Activated naive CD4-positive, alpha-beta T cell treated with anti-CD3 and anti-CD28 coated beads, Interleukin-2, amount 50 U/mL, for 24 hours (primary cell): ENCODE measurements around the gene CDC42SE1.

ENCODE experiments used
- H3K27ac Mint-ChIP-seq: one replicate; pipeline ENCODE4 v1.8.0; 2021; ENCODE audit warnings: mild to moderate bottlenecking, mixed read lengths
- H3K27me3 Mint-ChIP-seq: one replicate; pipeline ENCODE4 v1.8.0; 2021; ENCODE audit warnings: mixed read lengths
- H3K36me3 Mint-ChIP-seq: one replicate; pipeline ENCODE4 v1.8.0; 2021; ENCODE audit warnings: mixed read lengths
- H3K4me1 Mint-ChIP-seq: one replicate; pipeline ENCODE4 v1.8.0; 2021; ENCODE audit warnings: mixed read lengths
- H3K4me3 Mint-ChIP-seq: one replicate; pipeline ENCODE4 v1.8.0; 2021; ENCODE audit warnings: mild to moderate bottlenecking, mixed read lengths
- H3K9me3 Mint-ChIP-seq: one replicate; pipeline ENCODE4 v1.8.0; 2021; ENCODE audit warnings: mixed read lengths

Gene CDC42SE1

GRCh38 chr1:151036356-151036755 is 23.1 kb downstream of the CDC42SE1 start, which contains the start of gene BNIPL:
Gene BNIPL, plus strand, starts transcription at chr1:151036586. Its CDS starts 140 bp downstream, at chr1:151036726.
- no peaks in the 10 kb centered on the region for H3K27me3 Mint-ChIP-seq
- peaks cover 23% of the 10 kb centered on the region for H3K4me1 Mint-ChIP-seq
- no peak within 1 kb of the TSS for H3K4me3 Mint-ChIP-seq
- no peaks in the 10 kb centered on the region for H3K9me3 Mint-ChIP-seq
- H3K36me3 Mint-ChIP-seq: peaks cover 7% of the 10 kb centered on the region
- H3K27ac Mint-ChIP-seq: peak within 1 kb of the TSS; percentile 43

DNA sequence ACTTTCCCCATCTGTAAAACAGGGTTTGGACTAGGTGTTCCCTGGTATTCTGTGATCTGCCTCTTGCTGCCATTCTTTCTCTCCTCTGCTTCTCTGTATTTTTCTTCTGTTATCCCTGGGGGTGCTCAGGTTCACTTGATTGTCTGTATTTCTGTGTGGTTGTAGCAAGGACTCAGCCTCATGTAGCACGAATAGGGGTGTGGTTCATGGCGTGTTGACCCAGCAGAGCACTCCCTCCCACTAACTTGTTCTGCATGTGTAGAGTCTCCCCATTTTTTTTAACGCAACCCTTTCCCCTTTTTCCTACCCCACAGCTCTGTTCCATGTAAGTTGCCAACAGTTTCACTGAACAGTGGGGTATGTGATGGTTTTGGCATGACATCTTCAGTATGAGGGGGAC is 24.3 kb downstream of the CDC42SE1 start:
- peak overlapping the region; percentile 42 for H3K27ac Mint-ChIP-seq
- H3K36me3 Mint-ChIP-seq: peaks cover 9% of the 10 kb centered on the region
- no peaks in the 10 kb centered on the region for H3K27me3 Mint-ChIP-seq

DNA sequence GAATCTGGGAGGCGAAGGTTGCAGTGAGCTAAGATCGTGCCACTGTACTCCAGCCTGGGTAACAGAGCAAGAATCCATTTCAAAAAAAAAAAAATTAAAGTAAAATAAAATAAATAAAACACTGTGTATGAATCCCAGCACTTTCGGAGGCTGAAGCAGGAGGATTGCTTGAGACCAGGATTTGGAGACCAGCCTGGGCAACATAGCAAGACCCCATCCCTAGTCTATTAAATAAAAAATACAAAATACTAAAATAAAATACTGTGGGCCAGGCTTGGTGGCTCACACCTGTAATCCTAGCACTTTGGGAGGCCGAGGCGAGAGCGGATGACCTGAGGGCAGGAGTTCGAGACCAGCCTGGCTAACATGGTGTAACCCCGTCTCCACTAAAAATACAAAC is 27.3 kb downstream of the CDC42SE1 start:
- Mint-ChIP-seq H3K27me3 (no peaks in the 10 kb centered on the region), H3K4me1 (peaks cover 18% of the 10 kb centered on the region), H3K36me3 (peaks cover 10% of the 10 kb centered on the region), H3K9me3 (no peaks in the 10 kb centered on the region), H3K4me3 (no peak overlapping the region), H3K27ac (no peak overlapping the region)

More for the DNA sequence above, 24.3 kb downstream of the CDC42SE1 start:
- Mint-ChIP-seq H3K4me1 (peaks cover 19% of the 10 kb centered on the region), H3K9me3 (no peaks in the 10 kb centered on the region), H3K4me3 (no peak overlapping the region)

- Mint-ChIP-seq H3K27ac (no peak overlapping the region), H3K4me3 (no peak overlapping the region), H3K27me3 (no peaks in the 10 kb centered on the region), H3K4me1 (peaks cover 6% of the 10 kb centered on the region), H3K36me3 (peaks cover 7% of the 10 kb centered on the region), H3K9me3 (no peaks in the 10 kb centered on the region)
Observed at GRCh38 chr1:151026460-151026859, 33.0 kb downstream of the CDC42SE1 start.

GRCh38 chr1:151024540-151025146 is 34.8 kb downstream of the CDC42SE1 start:
- peak overlapping the region; percentile 84 for H3K27ac Mint-ChIP-seq
- H3K4me1 Mint-ChIP-seq: peaks cover 6% of the 10 kb centered on the region
- H3K27me3 Mint-ChIP-seq: no peaks in the 10 kb centered on the region

GRCh38 chr1:151013518-151013917 is 45.9 kb downstream of the CDC42SE1 start:
- no peaks in the 10 kb centered on the region for H3K9me3 Mint-ChIP-seq
- H3K4me3 Mint-ChIP-seq: no peak overlapping the region
- peaks cover 47% of the 10 kb centered on the region for H3K4me1 Mint-ChIP-seq
- H3K36me3 Mint-ChIP-seq: peaks cover 3% of the 10 kb centered on the region
- no peak overlapping the region for H3K27ac Mint-ChIP-seq
- no peaks in the 10 kb centered on the region for H3K27me3 Mint-ChIP-seq

More at GRCh38 chr1:151024540-151025146, 34.8 kb downstream of the CDC42SE1 start:
- no peak overlapping the region for H3K4me3 Mint-ChIP-seq
- no peaks in the 10 kb centered on the region for H3K9me3 Mint-ChIP-seq
- H3K36me3 Mint-ChIP-seq: peaks cover 6% of the 10 kb centered on the region

DNA sequence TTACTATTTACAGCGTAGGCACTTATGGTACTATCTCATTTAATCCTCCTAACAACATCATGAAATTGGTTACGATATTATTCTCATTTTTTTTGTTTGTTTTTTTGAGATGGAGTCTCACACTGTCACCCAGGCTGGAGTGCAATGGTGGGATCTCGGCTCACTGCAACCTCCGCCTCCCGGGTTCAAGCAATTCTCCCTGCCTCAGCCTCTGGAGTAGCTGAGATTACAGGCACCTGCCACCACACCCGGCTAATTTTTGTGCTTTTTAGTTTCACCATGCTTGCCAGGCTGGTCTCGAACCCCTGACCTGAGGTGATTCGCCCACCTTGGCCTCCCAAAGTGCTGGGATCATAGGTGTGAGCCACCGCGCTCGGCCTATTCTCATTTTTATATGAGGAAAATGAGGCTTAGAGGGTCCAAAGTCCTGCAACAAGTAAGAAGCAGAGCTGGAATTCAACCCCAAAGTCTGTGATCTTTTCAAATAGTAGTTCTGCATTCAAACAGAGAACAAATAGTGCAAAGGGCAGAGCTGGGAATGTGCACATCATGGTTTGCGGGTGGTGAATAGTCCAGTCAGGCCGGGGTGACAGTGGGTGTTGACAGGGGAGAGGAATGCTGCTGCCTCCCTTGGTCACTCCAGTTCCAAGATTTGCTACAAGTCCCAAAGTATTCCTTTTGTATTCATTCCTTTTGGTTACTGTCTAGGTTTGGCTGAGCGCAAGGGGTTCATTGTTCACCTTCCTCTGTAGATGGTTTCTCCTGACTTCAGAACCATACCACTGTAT is 46.5 kb downstream of the CDC42SE1 start:
- Mint-ChIP-seq H3K9me3 (no peaks in the 10 kb centered on the region), H3K27me3 (no peaks in the 10 kb centered on the region), H3K36me3 (peaks cover 3% of the 10 kb centered on the region), H3K27ac (peak overlapping the region; percentile 59), H3K4me3 (no peak overlapping the region), H3K4me1 (peaks cover 53% of the 10 kb centered on the region)

GRCh38 chr1:151011154-151011850 is 48.1 kb downstream of the CDC42SE1 start:
- no peaks in the 10 kb centered on the region for H3K9me3 Mint-ChIP-seq
- peaks cover 65% of the 10 kb centered on the region for H3K4me1 Mint-ChIP-seq
- H3K4me3 Mint-ChIP-seq: peak overlapping the region; percentile 16
- H3K27ac Mint-ChIP-seq: peak overlapping the region; percentile 19
- no peaks in the 10 kb centered on the region for H3K27me3 Mint-ChIP-seq
- H3K36me3 Mint-ChIP-seq: peaks cover 3% of the 10 kb centered on the region

DNA sequence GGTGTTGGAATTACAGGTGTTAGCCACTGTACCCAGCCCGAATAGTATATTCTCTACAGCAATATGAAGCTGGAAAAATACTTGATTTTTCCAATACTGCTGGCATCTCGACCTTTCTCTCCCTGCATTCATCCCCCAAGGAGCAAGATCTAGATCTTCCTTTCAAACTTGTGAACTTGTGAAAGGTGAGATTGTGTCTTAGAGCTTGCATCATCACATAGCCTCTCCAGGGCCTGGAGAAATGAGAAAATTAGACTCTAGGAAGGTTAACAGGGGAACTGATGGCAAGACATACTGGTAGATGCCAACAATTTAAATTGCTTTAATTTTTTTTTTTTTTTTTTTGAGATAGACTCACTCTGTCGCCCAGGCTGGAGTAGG is 49.1 kb downstream of the CDC42SE1 start:
- peaks cover 3% of the 10 kb centered on the region for H3K36me3 Mint-ChIP-seq
- H3K27ac Mint-ChIP-seq: no peak overlapping the region
- H3K4me3 Mint-ChIP-seq: no peak overlapping the region
- no peaks in the 10 kb centered on the region for H3K27me3 Mint-ChIP-seq
- peaks cover 75% of the 10 kb centered on the region for H3K4me1 Mint-ChIP-seq
- no peaks in the 10 kb centered on the region for H3K9me3 Mint-ChIP-seq

DNA sequence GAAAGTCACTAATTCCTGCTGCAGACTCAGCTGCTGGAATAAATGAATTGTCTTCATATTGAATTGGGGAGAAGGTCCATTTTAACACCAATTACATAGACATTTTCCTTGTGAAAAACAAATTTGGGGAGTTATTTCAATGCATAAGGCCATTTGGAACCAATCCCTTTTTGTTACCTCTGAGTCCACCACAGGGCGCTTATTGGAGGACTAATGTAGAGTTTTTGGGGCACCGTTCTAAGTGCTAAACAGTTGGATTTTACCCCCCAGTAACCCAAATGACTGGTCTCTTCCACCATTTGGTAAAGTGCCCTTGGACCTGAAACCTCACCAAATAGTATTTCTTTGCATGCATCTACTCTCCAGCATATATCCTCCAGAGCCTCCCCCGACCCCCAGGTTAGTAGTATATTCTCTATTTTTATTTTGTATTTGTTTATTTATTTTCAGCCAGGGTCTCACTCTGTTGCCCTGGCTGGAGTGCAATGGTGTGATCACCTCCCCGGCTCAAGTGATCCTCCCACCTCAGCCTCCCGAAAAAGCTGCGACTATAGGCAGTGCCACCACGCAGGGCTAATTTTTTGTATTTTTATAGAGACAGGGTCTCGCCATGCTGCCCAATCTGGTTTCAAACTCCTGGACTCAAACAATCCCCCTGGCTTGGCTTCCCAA is 49.6 kb downstream of the CDC42SE1 start:
- Mint-ChIP-seq H3K27me3 (no peaks in the 10 kb centered on the region), H3K4me3 (peak overlapping the region; percentile 89), H3K4me1 (peaks cover 76% of the 10 kb centered on the region), H3K9me3 (no peaks in the 10 kb centered on the region), H3K27ac (no peak overlapping the region), H3K36me3 (peaks cover 3% of the 10 kb centered on the region)

DNA sequence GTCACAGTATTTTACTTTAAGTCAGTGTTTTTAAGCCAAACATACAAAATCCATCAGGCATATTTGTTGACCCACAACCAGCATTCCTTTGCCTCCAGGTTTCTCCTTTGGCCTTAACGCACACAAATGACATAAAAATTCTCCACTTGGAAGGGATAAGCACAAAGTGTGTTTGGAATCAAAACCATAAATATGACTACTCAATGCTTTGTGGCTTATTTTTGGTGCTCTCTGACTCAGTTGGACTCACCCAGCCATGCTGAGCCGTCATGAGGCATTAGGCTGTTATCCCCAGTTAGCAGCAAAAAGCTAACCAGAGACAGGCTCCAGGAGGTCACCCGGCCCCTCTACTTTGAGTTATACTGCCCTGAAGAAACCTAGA is 50.2 kb downstream of the CDC42SE1 start:
- H3K4me3 Mint-ChIP-seq: peak overlapping the region; percentile 89
- no peaks in the 10 kb centered on the region for H3K9me3 Mint-ChIP-seq
- peaks cover 78% of the 10 kb centered on the region for H3K4me1 Mint-ChIP-seq
- no peaks in the 10 kb centered on the region for H3K27me3 Mint-ChIP-seq
- H3K27ac Mint-ChIP-seq: peak overlapping the region; percentile 97
- peaks cover 3% of the 10 kb centered on the region for H3K36me3 Mint-ChIP-seq

GRCh38 chr1:151008244-151009205 is 50.9 kb downstream of the CDC42SE1 start, which contains the start of gene PRUNE1:
Gene PRUNE1, plus strand, starts transcription at chr1:151008449. Its CDS starts 184 bp downstream, at chr1:151008633.
- H3K27ac Mint-ChIP-seq: peak within 1 kb of the TSS; percentile 97
- H3K4me3 Mint-ChIP-seq: peak within 1 kb of the TSS; percentile 89
- H3K9me3 Mint-ChIP-seq: no peaks in the 10 kb centered on the region
- peaks cover 79% of the 10 kb centered on the region for H3K4me1 Mint-ChIP-seq
- no peaks in the 10 kb centered on the region for H3K27me3 Mint-ChIP-seq
- H3K36me3 Mint-ChIP-seq: peaks cover 3% of the 10 kb centered on the region

- peak overlapping the region; percentile 89 for H3K4me3 Mint-ChIP-seq
- H3K4me1 Mint-ChIP-seq: peaks cover 77% of the 10 kb centered on the region
- peaks cover 3% of the 10 kb centered on the region for H3K36me3 Mint-ChIP-seq
- H3K27me3 Mint-ChIP-seq: no peaks in the 10 kb centered on the region
- H3K27ac Mint-ChIP-seq: peak overlapping the region; percentile 97
- H3K9me3 Mint-ChIP-seq: no peaks in the 10 kb centered on the region
Observed at GRCh38 chr1:151007853-151008243, 51.6 kb downstream of the CDC42SE1 start.

DNA sequence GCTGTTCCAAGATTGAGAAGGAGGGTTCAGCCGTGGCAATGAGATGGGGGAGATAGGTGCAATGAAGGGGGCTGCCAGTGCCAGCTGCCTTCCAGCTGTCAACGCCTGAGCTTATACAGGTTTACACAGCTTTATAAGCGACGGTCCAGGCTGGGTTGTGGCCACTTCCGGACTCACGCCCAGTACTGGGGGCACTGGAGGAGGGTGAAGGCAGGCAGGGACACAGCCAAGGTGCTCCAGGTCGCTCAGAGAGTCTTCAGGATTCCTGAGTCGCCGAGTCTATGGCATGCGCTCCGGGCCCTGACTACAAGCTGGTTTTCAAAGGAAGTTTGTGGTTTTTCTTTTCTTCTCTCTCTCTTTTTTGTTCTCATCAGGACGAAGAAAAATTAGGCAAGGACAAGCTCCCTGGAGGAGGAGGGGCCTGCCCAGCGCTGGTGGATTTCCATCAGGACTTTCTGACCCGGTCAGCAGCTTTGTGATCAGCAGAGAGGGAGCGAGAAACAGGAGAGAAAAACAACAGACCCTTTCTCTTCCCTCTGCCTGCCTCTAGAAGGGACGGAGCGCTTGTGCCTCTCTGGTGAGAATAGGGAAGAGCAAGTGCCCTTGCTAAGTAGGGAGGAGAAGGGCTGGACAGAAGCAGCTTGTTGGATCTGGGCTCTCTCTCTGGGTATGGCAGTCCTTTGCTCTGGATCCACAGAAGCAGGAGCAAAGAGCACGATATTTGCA is 52.9 kb downstream of the CDC42SE1 start, which contains the start of gene MINDY1:
TSS of gene MINDY1 (minus strand) at position 576 of the 726 bp plus-strand sequence. CDS start 4,285 bp downstream, outside the sequence.
- H3K27ac Mint-ChIP-seq: peak within 1 kb of the TSS; percentile 97

More for the DNA sequence above, 52.9 kb downstream of the CDC42SE1 start, which contains the start of gene MINDY1:
- H3K27me3 Mint-ChIP-seq: no peaks in the 10 kb centered on the region
- H3K4me1 Mint-ChIP-seq: peaks cover 80% of the 10 kb centered on the region
- no peaks in the 10 kb centered on the region for H3K9me3 Mint-ChIP-seq
- no peaks in the 10 kb centered on the region for H3K36me3 Mint-ChIP-seq
- peak within 1 kb of the TSS; percentile 89 for H3K4me3 Mint-ChIP-seq
